ENCODE data around the gene CSTB.

GRCh38 chr21:43792406-43792805, 16.3 kb upstream of the CSTB start:
- no peak for TF ChIP-seq CTCF (IDR thresholded peaks at IDR 0.05)
- no peak for TF ChIP-seq EZH2 (IDR thresholded peaks at IDR 0.05; ENCODE audit: borderline replicate concordance, insufficient read depth, low read depth, low read length, poor library complexity, severe bottlenecking)

All from B cell (primary cell).